Hematopoietic multipotent progenitor cell treated with erythropoietin and hydrocortisone succinate and interleukin-3 and kit ligand, for 8 days (in vitro differentiated cells): ENCODE results near the gene FBLN1.
A peak's percentile ranks its signal among the peaks of the same experiment; 100 is the strongest.
"Not testable (repeated sequence)": the region's sequence is repeated elsewhere in the genome, so short reads cannot be mapped to it uniquely, and the experiment has no call there.

Source experiments
- DNase-seq: peaks from one replicate; pipeline ENCODE4 v3.0.0-alpha.2; 2015

The FBLN1 gene

GRCh38 chr22:45529105-45529504 lies 26.4 kb downstream of the FBLN1 start:
- DNase-seq: no peak

GRCh38 chr22:45529971-45530575 lies 27.4 kb downstream of the FBLN1 start:
- no peak for DNase-seq

- no peak for DNase-seq
Observed at GRCh38 chr22:45531441-45532234, 29.0 kb downstream of the FBLN1 start.

- no peak for DNase-seq
Observed at GRCh38 chr22:45532235-45532631, 29.6 kb downstream of the FBLN1 start.

- DNase-seq: no peak
Observed at GRCh38 chr22:45533703-45534102, 31.0 kb downstream of the FBLN1 start.

- DNase-seq: no peak
Observed at GRCh38 chr22:45534339-45535192, 31.9 kb downstream of the FBLN1 start.

GRCh38 chr22:45535290-45535689 lies 32.6 kb downstream of the FBLN1 start:
- no peak for DNase-seq

GRCh38 chr22:45535835-45536234 lies 33.2 kb downstream of the FBLN1 start:
- not testable (repeated sequence) for DNase-seq

- DNase-seq: no peak
Observed at GRCh38 chr22:45537734-45538181, 35.1 kb downstream of the FBLN1 start.

GRCh38 chr22:45538281-45538680 lies 35.6 kb downstream of the FBLN1 start:
- DNase-seq: no peak

GRCh38 chr22:45540122-45540521 lies 37.4 kb downstream of the FBLN1 start:
- no peak for DNase-seq

GRCh38 chr22:45541382-45541979 lies 38.8 kb downstream of the FBLN1 start:
- DNase-seq: no peak

- no peak for DNase-seq
Observed at GRCh38 chr22:45542001-45542520, 39.4 kb downstream of the FBLN1 start.

- not testable (repeated sequence) for DNase-seq
Observed at GRCh38 chr22:45542736-45543135, 40.1 kb downstream of the FBLN1 start.

- no peak for DNase-seq
Observed at GRCh38 chr22:45543243-45543642, 40.6 kb downstream of the FBLN1 start.

GRCh38 chr22:45544588-45545170 lies 42.0 kb downstream of the FBLN1 start:
- peak; percentile 94 for DNase-seq

GRCh38 chr22:45546333-45547015 lies 43.8 kb downstream of the FBLN1 start:
- no peak for DNase-seq

GRCh38 chr22:45547016-45547345 lies 44.3 kb downstream of the FBLN1 start:
- no peak for DNase-seq

GRCh38 chr22:45547731-45548130 lies 45.0 kb downstream of the FBLN1 start:
- no peak for DNase-seq

- no peak for DNase-seq
Observed at GRCh38 chr22:45548247-45548840, 45.7 kb downstream of the FBLN1 start.

- DNase-seq: peak; percentile 51
Observed at GRCh38 chr22:45548991-45549761, 46.5 kb downstream of the FBLN1 start.
